Glomerular visceral epithelial cell (primary cell): ENCODE data around the gene OCA2.
"Not testable (repeated sequence)": the region's sequence is repeated elsewhere in the genome, so short reads cannot be mapped to it uniquely, and the experiment has no call there.

Experiments used
- DNase-seq: peaks from one replicate; pipeline ENCODE4 v3.0.0-alpha.2; 2016; ENCODE audit errors: extremely low spot score

The OCA2 gene

GRCh38 chr15:28023422-28023821, 75.7 kb downstream of the OCA2 start:
- no peak for DNase-seq

GRCh38 chr15:28022961-28023360, 76.2 kb downstream of the OCA2 start:
- no peak for DNase-seq

GRCh38 chr15:28022181-28022580, 76.9 kb downstream of the OCA2 start:
- DNase-seq = no peak

GRCh38 chr15:28021281-28022039, 77.7 kb downstream of the OCA2 start:
- DNase-seq = peak; percentile 85

- DNase-seq = no peak
Measured at GRCh38 chr15:28020644-28021043, 78.5 kb downstream of the OCA2 start.

GRCh38 chr15:28019594-28020309, 79.4 kb downstream of the OCA2 start:
- DNase-seq = no peak

GRCh38 chr15:28018291-28019044, 80.6 kb downstream of the OCA2 start:
- no peak for DNase-seq

GRCh38 chr15:28017423-28017924, 81.6 kb downstream of the OCA2 start:
- DNase-seq = no peak

- no peak for DNase-seq
Measured at GRCh38 chr15:28015855-28016254, 83.3 kb downstream of the OCA2 start.

- DNase-seq = no peak
Measured at GRCh38 chr15:28014623-28015200, 84.4 kb downstream of the OCA2 start.

- no peak for DNase-seq
Measured at GRCh38 chr15:28013976-28014375, 85.1 kb downstream of the OCA2 start.

- DNase-seq = no peak
Measured at GRCh38 chr15:28013480-28013879, 85.6 kb downstream of the OCA2 start.

GRCh38 chr15:28012231-28012630, 86.9 kb downstream of the OCA2 start:
- no peak for DNase-seq

GRCh38 chr15:28008175-28008574, 90.9 kb downstream of the OCA2 start:
- not testable (repeated sequence) for DNase-seq

GRCh38 chr15:28006116-28006905, 92.8 kb downstream of the OCA2 start:
- DNase-seq = no peak

GRCh38 chr15:28005004-28005527, 94.0 kb downstream of the OCA2 start:
- DNase-seq = no peak

- no peak for DNase-seq
Measured at GRCh38 chr15:28004143-28005003, 94.7 kb downstream of the OCA2 start.

- no peak for DNase-seq
Measured at GRCh38 chr15:28003302-28004037, 95.6 kb downstream of the OCA2 start.

GRCh38 chr15:28002867-28003266, 96.2 kb downstream of the OCA2 start:
- DNase-seq = no peak
